Activated CD8-positive, alpha-beta T cell treated with anti-CD3 and anti-CD28 coated beads, Interleukin-2, amount 10 ng/mL, durations not matched to agents 7 days and 5 days (primary cell): ENCODE data around the gene HHEX. TPM values are rescaled to one million over a fixed set of nuclear protein-coding genes. Genes with fewer than 3 reads are reported as not detected.
"Not testable (repeated sequence)": the region's sequence is repeated elsewhere in the genome, so short reads cannot be mapped to it uniquely, and the experiment has no call there.

Experiments used
- ATAC-seq: fragments of 150-1000 bp; cut with Tn5 transposase; one replicate; pipeline ENCODE4 v1.10.0; 2021; ENCODE audit warnings: moderate library complexity
- CTCF ChIA-PET: fragments of 350-600 bp; sonication (Branson Sonifier 250); formaldehyde crosslinking; loops from one replicate; lab custom pipeline; 2021; ENCODE audit warnings: antibody characterized with exemption; lab: Charles Lee
- POLR2A ChIA-PET: fragments of 350-600 bp; sonication (Branson Sonifier 250); formaldehyde crosslinking; loops from one replicate; lab custom pipeline; 2021; ENCODE audit warnings: antibody characterized with exemption; lab: Charles Lee
- DNase-seq: peaks from one replicate; pipeline ENCODE4 v3.0.0-alpha.2; 2020
- H3K27ac Mint-ChIP-seq: one replicate; pipeline ENCODE4 v1.8.0; 2021; ENCODE audit warnings: mild to moderate bottlenecking, mixed read lengths
- H3K27me3 Mint-ChIP-seq: one replicate; pipeline ENCODE4 v1.8.0; 2021; ENCODE audit warnings: low read depth, mixed read lengths
- H3K36me3 Mint-ChIP-seq: one replicate; pipeline ENCODE4 v1.8.0; 2021; ENCODE audit warnings: low read depth, mixed read lengths
- H3K4me1 Mint-ChIP-seq: one replicate; pipeline ENCODE4 v1.8.0; 2021; ENCODE audit warnings: low read depth, mixed read lengths
- H3K4me3 Mint-ChIP-seq: one replicate; pipeline ENCODE4 v1.8.0; 2021; ENCODE audit warnings: mild to moderate bottlenecking, mixed read lengths
- H3K9me3 Mint-ChIP-seq: one replicate; pipeline ENCODE4 v1.8.0; 2022; ENCODE audit warnings: mixed read lengths; ENCODE audit not compliant: insufficient read depth
- total RNA-seq, 2 experiments: library from RNA; stranded (reverse); gene quantifications; one replicate each; pipeline ENCODE4 v1.2.3, GENCODE V29; 2021

HHEX gene
- total RNA-seq, 2 experiments from 2014 or later = 0.13 TPM; not detected in 1

- ChIA-PET POLR2A (no interaction called here), CTCF (interaction anchor here (1.1 kb wide), 1 partner anchor 10 kb away, joined by 3 read pairs; no protein-coding TSS in a partner anchor)
- Mint-ChIP-seq H3K9me3 (no peaks in the 10 kb centered on the region), H3K4me1 (no peaks in the 10 kb centered on the region), H3K27me3 (peaks cover 14% of the 10 kb centered on the region), H3K36me3 (no peaks in the 10 kb centered on the region), H3K27ac (no peak overlapping the region), H3K4me3 (no peak overlapping the region)
- DNase-seq = no peak
- no peak for ATAC-seq
These were observed 30.5 kb downstream of the HHEX start for GRCh38 chr10:92719991-92720830.

GRCh38 chr10:92720831-92721165 is 31.0 kb downstream of the HHEX start:
- H3K9me3 Mint-ChIP-seq = no peaks in the 10 kb centered on the region
- no peak for ATAC-seq
- DNase-seq = no peak
- POLR2A ChIA-PET = no interaction called here
- H3K36me3 Mint-ChIP-seq = no peaks in the 10 kb centered on the region
- CTCF ChIA-PET = no interaction called here
- no peak overlapping the region for H3K27ac Mint-ChIP-seq
- H3K4me3 Mint-ChIP-seq = no peak overlapping the region
- H3K27me3 Mint-ChIP-seq = peaks cover 15% of the 10 kb centered on the region
- no peaks in the 10 kb centered on the region for H3K4me1 Mint-ChIP-seq

GRCh38 chr10:92722349-92722748 is 32.6 kb downstream of the HHEX start:
- CTCF ChIA-PET = no interaction called here
- POLR2A ChIA-PET = no interaction called here
- H3K36me3 Mint-ChIP-seq = no peaks in the 10 kb centered on the region
- no peak overlapping the region for H3K4me3 Mint-ChIP-seq
- H3K27me3 Mint-ChIP-seq = peaks cover 19% of the 10 kb centered on the region
- no peak for ATAC-seq
- H3K9me3 Mint-ChIP-seq = no peaks in the 10 kb centered on the region
- H3K4me1 Mint-ChIP-seq = no peaks in the 10 kb centered on the region
- DNase-seq = no peak
- H3K27ac Mint-ChIP-seq = no peak overlapping the region

GRCh38 chr10:92727141-92727540 is 37.4 kb downstream of the HHEX start:
- Mint-ChIP-seq H3K27ac (no peak overlapping the region), H3K9me3 (no peaks in the 10 kb centered on the region), H3K36me3 (no peaks in the 10 kb centered on the region), H3K4me3 (no peak overlapping the region), H3K27me3 (peaks cover 24% of the 10 kb centered on the region), H3K4me1 (no peaks in the 10 kb centered on the region)
- no peak for ATAC-seq
- no peak for DNase-seq
- ChIA-PET POLR2A (no interaction called here), CTCF (interaction anchor here (1.4 kb wide), 1 partner anchor 83 kb away, joined by 4 read pairs; no protein-coding TSS in a partner anchor)

- ATAC-seq (no peak), DNase-seq (no peak)
- H3K9me3 Mint-ChIP-seq = no peaks in the 10 kb centered on the region
- no peak overlapping the region for H3K4me3 Mint-ChIP-seq
- POLR2A ChIA-PET = no interaction called here
- CTCF ChIA-PET = interaction anchor here (0.8 to 1.4 kb wide), 2 partner anchors 14 to 83 kb away, joined by 3 to 4 read pairs; no protein-coding TSS in a partner anchor
- no peaks in the 10 kb centered on the region for H3K4me1 Mint-ChIP-seq
- no peak overlapping the region for H3K27ac Mint-ChIP-seq
- H3K36me3 Mint-ChIP-seq = no peaks in the 10 kb centered on the region
- H3K27me3 Mint-ChIP-seq = peaks cover 24% of the 10 kb centered on the region
These were observed 37.8 kb downstream of the HHEX start for GRCh38 chr10:92727550-92727949.

GRCh38 chr10:92729886-92730285 is 40.1 kb downstream of the HHEX start:
- Mint-ChIP-seq H3K4me3 (no peak overlapping the region), H3K9me3 (no peaks in the 10 kb centered on the region), H3K4me1 (no peaks in the 10 kb centered on the region), H3K27me3 (peaks cover 26% of the 10 kb centered on the region), H3K36me3 (no peaks in the 10 kb centered on the region), H3K27ac (no peak overlapping the region)
- POLR2A ChIA-PET = no interaction called here
- CTCF ChIA-PET = no interaction called here
- ATAC-seq = no peak
- no peak for DNase-seq

- ChIA-PET POLR2A (no interaction called here), CTCF (interaction anchor here (0.8 kb wide), 1 partner anchor 23 kb away, joined by 3 read pairs; no protein-coding TSS in a partner anchor)
- H3K4me3 Mint-ChIP-seq = no peak overlapping the region
- ATAC-seq (no peak), DNase-seq (no peak)
- no peak overlapping the region for H3K27ac Mint-ChIP-seq
- no peaks in the 10 kb centered on the region for H3K4me1 Mint-ChIP-seq
- no peaks in the 10 kb centered on the region for H3K9me3 Mint-ChIP-seq
- no peaks in the 10 kb centered on the region for H3K36me3 Mint-ChIP-seq
- peaks cover 18% of the 10 kb centered on the region for H3K27me3 Mint-ChIP-seq
These were observed 43.2 kb downstream of the HHEX start for GRCh38 chr10:92732958-92733357.

- Mint-ChIP-seq H3K4me1 (no peaks in the 10 kb centered on the region), H3K4me3 (no peak overlapping the region), H3K36me3 (no peaks in the 10 kb centered on the region), H3K9me3 (no peaks in the 10 kb centered on the region), H3K27ac (no peak overlapping the region), H3K27me3 (peaks cover 15% of the 10 kb centered on the region)
- POLR2A ChIA-PET = no interaction called here
- CTCF ChIA-PET = no interaction called here
- no peak for ATAC-seq
- no peak for DNase-seq
These were observed 44.5 kb downstream of the HHEX start for GRCh38 chr10:92734301-92734700.

- DNase-seq (no peak), ATAC-seq (no peak)
- H3K27ac Mint-ChIP-seq = no peak overlapping the region
- no peaks in the 10 kb centered on the region for H3K4me1 Mint-ChIP-seq
- ChIA-PET CTCF (no interaction called here), POLR2A (no interaction called here)
- no peak overlapping the region for H3K4me3 Mint-ChIP-seq
- peaks cover 22% of the 10 kb centered on the region for H3K27me3 Mint-ChIP-seq
- no peaks in the 10 kb centered on the region for H3K9me3 Mint-ChIP-seq
- H3K36me3 Mint-ChIP-seq = no peaks in the 10 kb centered on the region
These were observed 46.2 kb downstream of the HHEX start for GRCh38 chr10:92735938-92736337.

- H3K27me3 Mint-ChIP-seq = peaks cover 18% of the 10 kb centered on the region
- POLR2A ChIA-PET = no interaction called here
- CTCF ChIA-PET = no interaction called here
- H3K4me1 Mint-ChIP-seq = no peaks in the 10 kb centered on the region
- no peak overlapping the region for H3K27ac Mint-ChIP-seq
- DNase-seq = no peak
- H3K9me3 Mint-ChIP-seq = no peaks in the 10 kb centered on the region
- no peaks in the 10 kb centered on the region for H3K36me3 Mint-ChIP-seq
- no peak for ATAC-seq
- no peak overlapping the region for H3K4me3 Mint-ChIP-seq
These were observed 47.7 kb downstream of the HHEX start for GRCh38 chr10:92737484-92737883.

GRCh38 chr10:92740762-92741161 is 51.0 kb downstream of the HHEX start:
- Mint-ChIP-seq H3K4me1 (peaks cover 5% of the 10 kb centered on the region), H3K36me3 (no peaks in the 10 kb centered on the region), H3K4me3 (no peak overlapping the region), H3K27ac (no peak overlapping the region), H3K9me3 (no peaks in the 10 kb centered on the region), H3K27me3 (peaks cover 18% of the 10 kb centered on the region)
- DNase-seq (no peak), ATAC-seq (no peak)
- ChIA-PET POLR2A (no interaction called here), CTCF (interaction anchor here (1.0 kb wide), 1 partner anchor 13 kb away, joined by 3 read pairs; no protein-coding TSS in a partner anchor)

- peaks cover 17% of the 10 kb centered on the region for H3K27me3 Mint-ChIP-seq
- H3K4me1 Mint-ChIP-seq, H3K9me3 Mint-ChIP-seq, POLR2A ChIA-PET, H3K36me3 Mint-ChIP-seq, H3K4me3 Mint-ChIP-seq, ATAC-seq, DNase-seq, H3K27ac Mint-ChIP-seq: not testable (repeated sequence)
- CTCF ChIA-PET = interaction anchor here (0.7 to 1.0 kb wide), 2 partner anchors 14 to 78 kb away, joined by 3 read pairs; no protein-coding TSS in a partner anchor
These were observed 52.0 kb downstream of the HHEX start for GRCh38 chr10:92741741-92742140.
